Measurements from ENCODE around the gene NTRK2.

The NTRK2 gene

DNA sequence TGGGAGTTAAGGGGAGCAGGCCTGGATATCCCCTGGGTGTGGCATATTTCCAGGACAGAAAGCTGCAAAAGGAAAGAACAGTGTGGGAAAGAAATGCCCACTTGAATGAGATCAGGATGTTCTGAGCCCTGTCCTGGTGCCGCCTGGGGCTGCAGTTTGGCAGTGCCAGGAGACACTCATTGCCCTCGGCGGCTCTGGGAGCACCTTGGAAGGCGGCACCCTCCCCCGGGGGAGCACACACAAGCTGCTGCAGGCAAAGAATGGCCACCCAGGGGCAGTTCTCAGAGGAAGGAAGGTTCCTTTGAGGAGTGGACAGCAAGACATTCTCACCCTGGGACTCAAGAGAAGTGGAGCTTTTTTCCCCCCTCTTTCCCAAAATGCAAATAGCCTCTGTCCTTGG is 305.3 kb downstream of the NTRK2 start:
- no peak for DNase-seq (ENCODE audit: low read depth)

DNA sequence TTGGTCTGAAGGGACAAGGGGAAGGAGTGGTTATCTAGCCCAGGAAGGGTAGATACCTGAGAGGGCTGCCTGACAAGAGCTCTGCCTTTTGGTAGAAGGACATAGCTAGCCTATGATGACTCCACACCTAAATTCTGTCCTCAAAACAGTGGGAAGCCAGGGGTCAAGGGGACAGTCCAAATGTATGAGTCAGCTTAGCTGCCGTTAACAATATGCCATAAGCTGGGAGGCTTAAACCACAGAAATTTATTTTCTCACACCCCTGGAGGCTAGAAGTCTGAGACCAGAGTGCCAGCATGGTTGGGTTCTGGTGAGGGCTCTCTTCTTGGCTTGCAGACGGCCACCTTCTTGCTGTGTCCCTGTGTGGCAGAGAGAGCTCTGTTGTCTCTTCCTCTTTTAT is 306.4 kb downstream of the NTRK2 start:
- no peak for DNase-seq (ENCODE audit: low read depth)

- DNase-seq (ENCODE audit: low read depth) = no peak
Observed at GRCh38 chr9:84978661-84979060, 309.1 kb downstream of the NTRK2 start.

GRCh38 chr9:84983749-84984148 is 314.2 kb downstream of the NTRK2 start:
- DNase-seq (ENCODE audit: low read depth) = no peak

DNA sequence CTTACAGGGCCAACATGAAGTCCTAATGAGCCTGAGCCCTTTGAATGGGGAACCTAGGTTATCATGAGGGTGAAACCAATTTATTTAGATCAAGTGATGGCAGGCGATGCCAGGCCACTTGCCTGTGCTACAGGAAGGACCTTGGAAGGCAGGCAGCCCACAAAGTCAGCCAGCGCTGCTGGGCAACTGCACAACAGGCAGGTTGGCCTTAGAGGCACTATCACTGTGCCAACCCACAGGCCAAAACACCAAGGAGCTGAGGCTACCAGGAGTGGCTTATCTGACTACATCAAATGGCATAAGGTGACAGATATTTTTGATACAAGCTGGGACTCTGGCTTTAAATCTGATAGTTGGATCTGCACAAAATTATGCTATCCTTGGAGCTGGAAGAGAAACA is 319.1 kb downstream of the NTRK2 start:
- DNase-seq (ENCODE audit: low read depth) = no peak

DNA sequence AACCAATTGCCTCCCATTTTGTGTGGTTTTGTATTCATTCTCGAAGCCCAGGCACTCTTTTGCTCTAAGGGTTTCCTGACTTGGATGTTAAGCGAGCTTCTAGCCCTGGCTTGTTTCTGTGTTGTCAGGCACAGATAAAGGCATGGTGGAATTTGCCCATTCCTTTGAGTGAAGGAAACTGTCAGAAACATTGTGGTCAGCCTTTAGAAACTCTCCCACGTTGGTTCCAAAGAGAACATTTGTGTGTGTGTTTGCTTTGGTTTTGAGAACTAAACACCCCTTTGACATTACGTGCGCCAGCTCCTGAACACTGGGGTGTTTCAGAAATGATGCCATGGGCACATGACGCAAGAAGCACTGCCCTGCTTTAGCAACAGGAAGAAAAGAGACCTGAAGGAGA is 320.9 kb downstream of the NTRK2 start:
- DNase-seq (ENCODE audit: low read depth) = no peak

DNA sequence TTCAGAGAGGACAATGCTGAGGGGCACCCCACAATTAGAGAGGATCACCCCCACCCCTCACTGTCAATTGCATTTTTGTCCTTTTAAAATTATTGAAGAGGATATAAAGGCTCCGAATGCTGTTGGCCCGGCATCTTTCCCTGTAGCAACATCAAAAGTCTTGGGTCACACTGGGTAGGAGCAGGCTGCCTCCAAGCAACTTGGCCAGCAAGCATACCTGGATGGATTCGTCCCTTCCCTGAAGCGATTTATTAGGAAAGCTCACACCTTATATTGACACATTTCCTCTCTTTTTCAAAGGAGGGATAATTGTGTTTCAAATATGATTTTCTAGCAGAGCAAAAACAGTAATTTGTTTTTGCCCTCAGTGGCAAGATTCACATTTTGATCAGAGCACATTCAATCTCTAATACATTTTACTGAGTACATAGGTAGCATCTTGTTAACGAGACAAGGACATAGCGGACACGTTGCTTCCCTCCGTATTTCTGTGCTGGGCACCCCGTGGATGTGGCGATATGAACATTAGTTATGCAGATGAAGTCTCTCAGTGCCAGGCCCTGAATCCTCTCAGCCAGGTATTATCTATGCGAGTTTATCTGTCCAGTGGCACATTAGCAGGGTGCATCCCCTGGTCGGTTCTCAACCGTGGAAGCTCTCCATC is 321.5 kb downstream of the NTRK2 start:
- DNase-seq (ENCODE audit: low read depth) = no peak

DNA sequence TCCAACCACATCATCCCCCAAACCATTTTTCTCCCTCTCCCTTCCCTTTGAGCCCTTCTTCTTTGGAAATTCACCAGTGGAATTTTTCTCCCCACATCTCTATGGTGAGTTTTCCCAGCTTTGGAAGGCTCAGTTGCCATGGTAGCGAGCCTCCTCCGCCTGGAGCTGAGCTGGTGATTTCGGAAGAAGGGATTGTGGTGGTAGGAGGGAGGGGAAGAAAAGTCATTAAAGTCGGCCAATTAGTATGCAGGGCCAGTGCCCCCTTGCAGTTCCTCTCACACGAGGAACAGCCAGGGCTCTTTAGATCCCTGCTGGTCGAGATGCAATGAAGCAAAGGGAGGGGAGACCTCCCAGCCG is 322.0 kb downstream of the NTRK2 start:
- DNase-seq (ENCODE audit: low read depth) = no peak

DNA sequence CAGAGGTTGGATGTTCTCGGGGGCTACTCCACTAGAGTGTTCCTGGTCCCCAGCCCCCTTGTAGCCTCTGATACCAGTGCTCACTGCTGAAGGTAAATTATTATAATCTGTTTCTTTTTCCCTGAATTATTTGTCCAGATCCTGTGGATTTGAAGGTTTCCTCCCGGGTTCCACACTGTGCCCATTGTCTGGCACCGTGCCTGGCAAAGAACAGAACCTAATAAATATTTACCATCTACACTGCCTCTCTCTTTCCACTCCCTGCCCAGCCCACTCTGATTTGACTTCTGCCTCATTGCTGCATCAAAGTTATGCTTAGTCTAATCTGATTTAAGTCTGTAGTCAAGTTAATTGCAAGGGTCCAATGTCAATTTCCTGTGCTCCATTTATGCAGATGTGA is 322.9 kb downstream of the NTRK2 start:
- DNase-seq (ENCODE audit: low read depth) = no peak

DNA sequence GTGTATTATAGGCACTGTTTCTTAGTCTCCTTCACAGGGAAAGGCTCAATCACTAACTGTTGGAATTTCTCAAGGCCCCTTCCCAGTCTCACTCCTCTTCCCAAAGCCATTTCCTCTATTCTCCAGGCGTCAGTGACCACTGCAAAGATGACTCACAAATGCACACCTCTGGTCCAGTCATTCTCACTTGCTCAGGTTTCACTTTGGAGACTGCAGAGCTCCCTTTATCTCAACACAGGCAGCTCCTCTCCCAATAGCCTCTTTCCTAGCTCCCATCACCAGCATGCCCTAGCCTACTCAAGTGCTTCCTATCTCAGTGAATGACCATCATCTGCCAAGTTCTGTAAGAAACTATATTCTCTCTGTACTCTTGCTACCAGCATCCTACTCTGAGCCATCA is 323.6 kb downstream of the NTRK2 start:
- no peak for DNase-seq (ENCODE audit: low read depth)

DNA sequence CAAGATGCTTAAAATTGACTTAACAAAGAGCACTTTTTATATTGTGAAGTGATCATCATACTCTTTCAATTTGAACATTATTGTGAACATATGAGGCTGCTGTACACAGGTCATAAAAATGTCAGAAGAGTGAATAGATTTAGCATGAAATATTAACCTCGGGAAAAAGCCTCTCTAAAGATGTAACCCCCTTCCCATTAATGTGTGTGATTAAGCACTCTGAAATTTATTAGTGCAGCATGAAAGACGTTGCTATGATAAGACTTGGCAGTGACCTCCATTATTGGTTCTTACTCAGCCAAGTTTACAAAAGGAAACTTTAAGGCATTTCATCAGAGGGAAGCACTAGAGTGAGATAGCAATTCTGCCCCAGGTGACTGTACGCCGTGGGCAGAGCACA is 326.5 kb downstream of the NTRK2 start:
- no peak for DNase-seq (ENCODE audit: low read depth)

GRCh38 chr9:84996716-84997115 is 327.2 kb downstream of the NTRK2 start:
- no peak for DNase-seq (ENCODE audit: low read depth)

GRCh38 chr9:84997472-84997871 is 327.9 kb downstream of the NTRK2 start:
- DNase-seq (ENCODE audit: low read depth) = no peak

DNA sequence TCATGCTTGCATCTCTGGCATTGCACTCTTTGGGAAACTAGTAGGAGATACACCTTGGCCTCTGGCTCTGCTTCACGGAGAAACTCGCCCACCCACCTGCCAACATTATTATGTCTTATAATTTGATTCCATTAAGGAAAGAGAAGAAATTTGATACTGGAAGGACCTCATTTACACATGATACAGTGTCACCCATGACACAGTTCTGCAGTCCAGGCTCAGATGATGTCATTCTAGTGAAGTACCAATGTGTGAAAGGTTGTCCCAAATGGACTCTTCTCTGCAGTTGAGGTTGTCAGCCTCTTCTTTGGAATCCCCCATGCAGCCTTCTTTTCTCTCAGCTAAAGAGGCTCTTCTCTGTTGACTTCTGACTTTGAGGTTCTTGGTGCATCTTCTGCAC is 329.1 kb downstream of the NTRK2 start:
- DNase-seq (ENCODE audit: low read depth) = no peak

DNA sequence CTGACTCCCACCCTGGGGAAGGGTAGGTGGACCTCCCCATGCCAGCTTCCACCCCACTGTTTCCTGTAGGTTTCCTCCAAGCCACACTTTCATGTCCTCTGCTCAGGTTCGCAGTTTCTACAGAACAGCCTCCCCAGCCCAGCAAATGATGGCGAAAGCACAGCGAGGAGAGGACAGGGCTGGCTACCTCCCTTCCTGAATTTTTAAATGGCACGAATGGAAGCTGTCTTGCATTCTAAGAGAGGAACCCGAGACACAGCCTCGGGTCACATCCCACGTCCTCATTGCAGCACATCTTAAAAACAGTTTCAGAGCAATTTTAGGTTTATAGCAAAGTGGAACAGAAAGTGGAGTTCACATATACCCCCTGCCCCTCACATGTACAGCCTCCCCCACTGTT is 330.3 kb downstream of the NTRK2 start:
- DNase-seq (ENCODE audit: low read depth) = no peak

DNA sequence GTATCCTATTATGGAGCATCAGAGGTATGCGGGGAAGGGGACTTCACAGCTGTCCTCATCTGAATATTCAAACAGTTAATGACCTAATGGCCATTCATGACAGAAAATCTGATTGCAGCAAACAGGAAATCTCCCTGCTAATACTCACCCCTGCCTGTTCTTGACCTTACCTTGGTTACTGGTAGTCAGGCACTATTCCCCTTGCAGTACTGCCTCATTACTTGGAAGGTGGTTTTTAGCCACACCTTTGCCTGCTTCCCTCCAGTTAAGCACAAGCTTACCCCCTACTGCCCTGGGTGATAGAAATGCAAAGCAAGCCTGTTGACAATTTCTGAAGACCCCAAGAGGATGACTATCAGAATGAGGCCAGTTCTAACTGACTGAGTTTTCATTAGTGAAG is 332.4 kb downstream of the NTRK2 start:
- DNase-seq (ENCODE audit: low read depth) = no peak

- DNase-seq (ENCODE audit: low read depth) = no peak
Observed at GRCh38 chr9:85004818-85005413, 335.4 kb downstream of the NTRK2 start.

DNA sequence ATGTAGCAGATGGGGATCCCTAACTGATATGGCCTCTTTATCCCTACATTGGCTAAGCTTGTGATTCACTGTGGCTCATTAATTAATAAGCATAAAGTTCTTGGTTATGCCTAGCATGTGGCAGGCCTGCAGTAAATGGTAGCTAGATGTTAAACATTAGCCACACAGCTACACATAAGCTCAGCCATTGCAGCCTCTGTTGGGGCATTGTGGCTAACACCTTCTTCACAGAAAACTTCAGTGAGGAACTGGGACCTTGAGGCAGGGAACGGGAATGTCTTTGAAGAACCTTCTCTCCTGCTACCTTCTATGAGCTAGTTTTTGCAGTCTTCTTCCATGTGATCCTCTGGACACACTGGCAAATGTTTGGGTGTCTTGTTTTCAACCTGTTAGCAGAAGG is 338.2 kb downstream of the NTRK2 start:
- no peak for DNase-seq (ENCODE audit: low read depth)

DNA sequence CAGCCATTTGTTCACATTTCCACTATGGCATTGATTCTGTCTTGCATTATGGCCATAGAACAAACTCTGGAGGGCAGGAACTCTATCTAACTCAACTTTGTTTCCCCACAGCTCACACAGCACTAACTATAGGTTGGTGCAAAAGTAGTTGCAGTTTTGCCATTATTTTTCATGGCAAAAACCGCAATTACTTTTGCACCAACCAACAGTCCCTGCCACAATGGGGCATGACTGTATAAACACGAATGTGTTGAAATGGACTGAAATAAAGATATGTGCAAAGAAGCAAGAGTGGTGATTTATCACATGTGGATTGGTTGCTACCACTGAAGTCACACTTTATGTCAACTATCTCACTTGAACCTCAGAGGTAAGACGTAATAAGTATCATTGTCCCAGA is 338.7 kb downstream of the NTRK2 start:
- DNase-seq (ENCODE audit: low read depth) = no peak

DNA sequence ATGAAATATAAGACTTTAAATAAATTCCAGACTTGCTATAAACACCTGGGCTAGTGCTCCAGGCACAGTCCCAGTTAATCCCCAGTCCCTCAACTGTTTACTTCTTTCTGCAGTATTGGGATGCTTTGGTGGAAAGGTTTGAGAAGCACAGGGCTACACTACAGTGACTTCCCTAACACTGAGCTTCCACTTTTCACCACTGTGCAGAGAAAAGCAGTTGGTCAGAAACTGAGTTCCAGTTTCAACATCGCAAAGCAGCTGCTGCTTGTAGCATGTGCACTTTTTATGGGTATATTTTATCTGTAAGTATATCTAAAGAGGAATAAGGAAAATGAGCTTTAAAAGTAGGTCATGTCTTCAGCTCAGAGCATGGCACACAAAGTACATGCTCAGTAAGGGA is 339.7 kb downstream of the NTRK2 start:
- DNase-seq (ENCODE audit: low read depth) = no peak

- no peak for DNase-seq (ENCODE audit: low read depth)
Observed at GRCh38 chr9:85013703-85014102, 344.2 kb downstream of the NTRK2 start.

GRCh38 chr9:85014292-85014691 is 344.8 kb downstream of the NTRK2 start:
- no peak for DNase-seq (ENCODE audit: low read depth)

DNA sequence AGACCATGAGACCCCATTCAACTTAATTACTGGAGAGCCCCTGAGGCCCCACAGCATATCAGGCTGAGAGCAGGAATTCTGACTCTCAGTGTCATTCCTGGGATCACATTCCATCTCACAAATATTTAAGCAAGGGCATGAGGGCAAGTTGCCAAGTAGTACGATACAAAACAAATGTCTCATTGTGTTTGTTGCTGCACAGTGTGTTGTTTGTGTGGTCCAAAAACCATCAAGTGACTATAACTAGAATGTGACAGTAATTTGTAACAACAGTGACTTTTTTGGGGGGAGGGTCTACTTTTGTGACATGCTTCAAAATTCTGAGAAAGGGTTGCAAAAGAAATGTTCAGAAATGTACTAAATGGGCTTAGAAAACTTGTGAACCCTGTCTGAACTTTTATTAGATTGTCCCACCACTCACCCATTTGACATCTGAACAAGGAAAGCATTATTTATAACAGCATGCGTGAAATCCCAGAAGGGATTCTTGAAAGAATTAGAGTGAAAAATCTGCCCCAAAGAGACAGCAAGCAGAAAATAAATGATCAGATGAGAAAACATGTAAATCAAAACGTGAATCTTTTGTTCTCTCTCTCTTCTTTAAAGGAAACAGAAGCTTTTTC is 347.0 kb downstream of the NTRK2 start:
- no peak for DNase-seq (ENCODE audit: low read depth)

DNA sequence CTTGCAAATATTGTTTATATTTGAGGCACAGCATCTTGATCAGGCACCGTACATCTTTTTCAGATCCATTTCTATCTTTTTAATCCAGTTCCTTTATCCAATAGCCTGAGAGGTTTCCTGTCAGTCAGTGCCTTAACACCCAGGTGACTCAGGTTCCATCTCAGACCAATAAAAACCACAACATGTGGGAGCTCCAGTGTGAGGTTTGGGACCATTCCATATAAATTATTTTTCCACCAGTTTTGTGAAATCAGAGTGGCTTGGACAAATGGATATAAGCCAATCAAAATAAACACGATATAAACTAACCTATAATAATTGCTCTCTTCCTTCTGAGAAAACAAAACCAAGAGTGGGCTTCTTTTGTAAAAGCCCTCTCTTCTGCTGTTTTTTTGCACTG is 351.3 kb downstream of the NTRK2 start:
- no peak for DNase-seq (ENCODE audit: low read depth)
